ENCODE results near the gene SLTM.
A peak's percentile ranks its signal among the peaks of the same experiment; 100 is the strongest.
"Not testable (repeated sequence)": the region's sequence is repeated elsewhere in the genome, so short reads cannot be mapped to it uniquely, and the experiment has no call there.

SLTM gene

GRCh38 chr15:58877999-58878825 lies 55.3 kb downstream of the SLTM start:
- FAIRE-seq (no peak), DNase-seq (ENCODE audit: low spot score) (no peak)

- DNase-seq (ENCODE audit: low spot score) (no peak), FAIRE-seq (no peak)
These were observed 57.0 kb downstream of the SLTM start for GRCh38 chr15:58876306-58877106.

GRCh38 chr15:58875343-58875742 lies 58.1 kb downstream of the SLTM start:
- DNase-seq (ENCODE audit: low spot score), result no peak
- FAIRE-seq, result no peak

GRCh38 chr15:58873267-58873666 lies 60.2 kb downstream of the SLTM start:
- FAIRE-seq, result no peak
- DNase-seq (ENCODE audit: low spot score), result no peak

GRCh38 chr15:58870451-58870850 lies 63.0 kb downstream of the SLTM start:
- DNase-seq (ENCODE audit: low spot score), result no peak
- no peak for FAIRE-seq

- FAIRE-seq (no peak), DNase-seq (ENCODE audit: low spot score) (no peak)
These were observed 65.6 kb downstream of the SLTM start for GRCh38 chr15:58867926-58868325.

- no peak for FAIRE-seq
- no peak for DNase-seq (ENCODE audit: low spot score)
These were observed 68.0 kb downstream of the SLTM start for GRCh38 chr15:58865425-58865880.

- no peak for FAIRE-seq
These were observed 68.7 kb downstream of the SLTM start for GRCh38 chr15:58864602-58865424.

GRCh38 chr15:58862326-58862725 lies 71.2 kb downstream of the SLTM start:
- DNase-seq (ENCODE audit: low spot score) (no peak), FAIRE-seq (no peak)

More at GRCh38 chr15:58864602-58865424, 68.7 kb downstream of the SLTM start:
- no peak for DNase-seq (ENCODE audit: low spot score)

- not testable (repeated sequence) for FAIRE-seq; DNase-seq (ENCODE audit: low spot score)
These were observed 76.9 kb downstream of the SLTM start for GRCh38 chr15:58856621-58857020.

- DNase-seq (ENCODE audit: low spot score), result no peak
These were observed 77.4 kb downstream of the SLTM start for GRCh38 chr15:58856086-58856485.

GRCh38 chr15:58854593-58854992 lies 78.9 kb downstream of the SLTM start:
- FAIRE-seq (no peak), DNase-seq (ENCODE audit: low spot score) (no peak)

More at GRCh38 chr15:58856086-58856485, 77.4 kb downstream of the SLTM start:
- FAIRE-seq, result no peak

- no peak for FAIRE-seq
- DNase-seq (ENCODE audit: low spot score), result no peak
These were observed 81.1 kb downstream of the SLTM start for GRCh38 chr15:58852347-58852746.

GRCh38 chr15:58851205-58851604 lies 82.3 kb downstream of the SLTM start:
- not testable (repeated sequence) for DNase-seq (ENCODE audit: low spot score); FAIRE-seq

GRCh38 chr15:58842713-58843396 lies 90.6 kb downstream of the SLTM start:
- no peak for FAIRE-seq

GRCh38 chr15:58840048-58840447 lies 93.4 kb downstream of the SLTM start:
- DNase-seq (ENCODE audit: low spot score), result no peak
- FAIRE-seq, result no peak

More at GRCh38 chr15:58842713-58843396, 90.6 kb downstream of the SLTM start:
- DNase-seq (ENCODE audit: low spot score), result no peak

- DNase-seq (ENCODE audit: low spot score), result peak; percentile 13
These were observed 94.0 kb downstream of the SLTM start for GRCh38 chr15:58839485-58839884.

GRCh38 chr15:58833681-58834426 lies 99.6 kb downstream of the SLTM start:
- FAIRE-seq; DNase-seq (ENCODE audit: low spot score): not testable (repeated sequence)

More at GRCh38 chr15:58839485-58839884, 94.0 kb downstream of the SLTM start:
- FAIRE-seq, result no peak

GRCh38 chr15:58830556-58830955 lies 102.9 kb downstream of the SLTM start:
- no peak for DNase-seq (ENCODE audit: low spot score)
- FAIRE-seq, result no peak

Measured in urothelium cell line (cell line).